ENCODE measurements around the gene TIMM17A.
"Not testable (repeated sequence)": the region's sequence is repeated elsewhere in the genome, so short reads cannot be mapped to it uniquely, and the experiment has no call there.

TIMM17A gene

DNA sequence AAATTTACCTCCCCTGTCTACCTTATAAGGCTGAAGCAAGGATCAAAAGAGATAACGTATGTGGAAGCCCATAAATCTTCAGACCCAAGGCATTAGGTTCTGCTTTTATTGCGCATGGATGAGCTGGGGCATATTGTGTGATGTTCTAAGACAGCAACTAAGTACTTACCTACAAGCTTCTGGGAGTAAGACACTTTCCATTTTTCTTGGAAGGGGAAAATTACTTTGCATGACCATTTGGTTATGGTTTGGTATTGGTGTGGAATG is 30.1 kb upstream of the TIMM17A start:
- Histone ChIP-seq H3K4me3 (ENCODE audit: low read length) (no peak overlapping the region), H3K9me3 (ENCODE audit: insufficient read depth, low read depth, low read length) (no peaks in the 10 kb centered on the region), H3K27ac (ENCODE audit: low read depth, low read length) (no peak overlapping the region), H3K27me3 (ENCODE audit: insufficient read depth, low read length) (no peaks in the 10 kb centered on the region), H3K4me1 (ENCODE audit: insufficient read depth, low read length) (no peaks in the 10 kb centered on the region), H3K9ac (ENCODE audit: low read depth, low read length) (no peak overlapping the region), H3K36me3 (ENCODE audit: insufficient read depth, low read length) (no peaks in the 10 kb centered on the region)
- 89% methylated on average over 2 of the region's 2 CpGs for WGBS

DNA sequence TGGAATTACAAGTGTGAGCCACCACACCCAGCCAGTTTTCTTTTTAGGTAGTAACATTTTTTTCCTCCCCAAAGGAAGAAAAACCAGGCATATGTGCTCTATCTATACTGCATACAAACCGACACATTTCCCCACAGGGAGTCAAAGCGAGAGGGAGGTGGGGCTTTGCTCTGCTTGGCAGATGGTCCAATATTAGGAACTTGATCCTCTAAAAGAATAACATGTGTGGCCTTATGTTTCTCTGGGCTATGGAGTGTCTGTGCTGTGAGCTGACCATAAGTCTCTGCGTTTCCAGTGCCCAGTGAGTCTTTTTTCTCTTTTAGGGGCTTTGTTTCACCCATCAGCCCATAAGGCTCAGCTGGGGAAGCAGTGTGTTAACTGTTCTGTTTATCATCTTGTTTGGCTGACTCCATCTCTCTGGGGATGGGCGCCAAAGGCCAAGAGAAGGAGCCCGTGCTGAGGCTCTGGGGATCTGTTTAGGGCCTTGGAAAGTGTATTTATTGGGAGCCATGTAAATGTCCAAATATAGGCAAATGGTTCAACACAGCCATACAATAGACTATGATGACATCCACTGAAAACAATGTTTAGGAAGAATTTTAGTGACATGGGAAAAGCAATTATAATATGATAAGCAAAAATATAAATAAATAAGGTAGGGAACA is 29.2 kb upstream of the TIMM17A start:
- Histone ChIP-seq H3K4me3 (ENCODE audit: low read length) (no peak overlapping the region), H3K4me1 (ENCODE audit: insufficient read depth, low read length) (no peaks in the 10 kb centered on the region), H3K9ac (ENCODE audit: low read depth, low read length) (no peak overlapping the region), H3K36me3 (ENCODE audit: insufficient read depth, low read length) (no peaks in the 10 kb centered on the region), H3K9me3 (ENCODE audit: insufficient read depth, low read depth, low read length) (no peaks in the 10 kb centered on the region), H3K27ac (ENCODE audit: low read depth, low read length) (no peak overlapping the region), H3K27me3 (ENCODE audit: insufficient read depth, low read length) (no peaks in the 10 kb centered on the region)
- WGBS = 90% methylated on average over 5 of the region's 5 CpGs

DNA sequence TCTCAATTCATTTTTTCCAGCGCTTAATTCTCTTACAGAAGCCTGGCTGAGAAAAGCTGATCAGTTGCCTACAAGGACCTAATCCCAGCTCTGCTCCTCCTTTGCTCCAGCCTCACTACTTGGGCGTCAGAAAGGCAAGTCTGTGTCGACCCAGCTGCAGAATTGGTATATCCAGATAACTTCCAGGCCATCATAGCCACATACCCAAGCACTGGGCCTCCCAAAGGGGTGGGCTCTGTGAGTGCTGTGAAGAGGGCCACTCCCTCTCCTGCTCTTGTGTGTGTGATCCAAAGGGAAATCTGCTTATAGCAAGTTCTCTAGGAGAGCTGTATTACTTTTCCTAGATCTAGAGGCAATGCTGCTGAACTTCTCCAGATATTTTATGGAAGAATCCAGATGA is 27.0 kb upstream of the TIMM17A start:
- Histone ChIP-seq H3K27ac (ENCODE audit: low read depth, low read length) (no peak overlapping the region), H3K36me3 (ENCODE audit: insufficient read depth, low read length) (no peaks in the 10 kb centered on the region), H3K4me3 (ENCODE audit: low read length) (no peak overlapping the region), H3K4me1 (ENCODE audit: insufficient read depth, low read length) (no peaks in the 10 kb centered on the region), H3K9ac (ENCODE audit: low read depth, low read length) (no peak overlapping the region), H3K9me3 (ENCODE audit: insufficient read depth, low read depth, low read length) (no peaks in the 10 kb centered on the region), H3K27me3 (ENCODE audit: insufficient read depth, low read length) (no peaks in the 10 kb centered on the region)
- 97% methylated on average over 3 of the region's 3 CpGs for WGBS

DNA sequence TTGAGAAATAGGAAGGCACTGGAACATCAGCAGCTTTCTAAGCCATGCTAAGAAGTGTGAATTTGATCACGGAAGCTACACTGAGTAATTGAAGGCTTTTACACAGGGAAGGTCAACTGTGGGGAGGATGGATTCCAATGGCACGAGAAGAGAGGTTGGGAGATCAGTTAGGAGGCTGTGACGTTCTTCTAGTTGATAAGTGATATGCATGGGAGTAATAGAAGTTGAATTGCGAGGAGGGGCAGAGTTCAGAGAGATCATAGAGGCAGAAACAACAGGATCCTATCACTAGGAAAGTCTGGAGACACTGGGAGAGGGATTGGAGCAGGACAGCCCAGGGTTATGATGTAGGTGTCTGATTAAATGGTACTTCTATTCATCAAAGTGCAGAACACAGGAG is 25.2 kb upstream of the TIMM17A start:
- 85% methylated on average over 4 of the region's 4 CpGs for WGBS

DNA sequence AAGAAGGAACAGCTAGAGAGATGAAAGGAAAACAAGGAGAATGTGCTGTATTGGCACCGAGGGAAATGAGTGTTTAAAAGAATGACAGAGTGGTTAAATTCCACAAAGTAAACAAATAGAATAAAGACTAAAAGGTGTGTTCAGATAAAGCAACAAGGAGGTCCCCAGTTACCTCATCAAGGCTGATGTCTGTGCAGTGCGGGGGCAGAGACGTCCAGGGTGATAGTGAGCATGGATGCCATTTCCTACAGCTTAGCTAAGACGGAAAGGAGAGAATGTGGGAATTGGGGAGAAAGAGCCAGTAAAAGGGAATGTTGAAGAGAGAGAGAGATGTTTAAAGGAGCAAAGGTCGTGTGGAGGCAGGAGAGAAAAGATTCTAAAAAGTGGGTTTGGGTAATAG is 24.5 kb upstream of the TIMM17A start:
- H3K36me3 ChIP-seq (ENCODE audit: insufficient read depth, low read length) = no peaks in the 10 kb centered on the region
- no peak overlapping the region for H3K27ac ChIP-seq (ENCODE audit: low read depth, low read length)
- WGBS = 88% methylated on average over 5 of the region's 5 CpGs

More for the DNA sequence above, 25.2 kb upstream of the TIMM17A start:
- Histone ChIP-seq H3K9ac (ENCODE audit: low read depth, low read length) (no peak overlapping the region), H3K4me3 (ENCODE audit: low read length) (no peak overlapping the region), H3K4me1 (ENCODE audit: insufficient read depth, low read length) (no peaks in the 10 kb centered on the region), H3K27me3 (ENCODE audit: insufficient read depth, low read length) (no peaks in the 10 kb centered on the region), H3K9me3 (ENCODE audit: insufficient read depth, low read depth, low read length) (no peaks in the 10 kb centered on the region), H3K36me3 (ENCODE audit: insufficient read depth, low read length) (no peaks in the 10 kb centered on the region), H3K27ac (ENCODE audit: low read depth, low read length) (no peak overlapping the region)

DNA sequence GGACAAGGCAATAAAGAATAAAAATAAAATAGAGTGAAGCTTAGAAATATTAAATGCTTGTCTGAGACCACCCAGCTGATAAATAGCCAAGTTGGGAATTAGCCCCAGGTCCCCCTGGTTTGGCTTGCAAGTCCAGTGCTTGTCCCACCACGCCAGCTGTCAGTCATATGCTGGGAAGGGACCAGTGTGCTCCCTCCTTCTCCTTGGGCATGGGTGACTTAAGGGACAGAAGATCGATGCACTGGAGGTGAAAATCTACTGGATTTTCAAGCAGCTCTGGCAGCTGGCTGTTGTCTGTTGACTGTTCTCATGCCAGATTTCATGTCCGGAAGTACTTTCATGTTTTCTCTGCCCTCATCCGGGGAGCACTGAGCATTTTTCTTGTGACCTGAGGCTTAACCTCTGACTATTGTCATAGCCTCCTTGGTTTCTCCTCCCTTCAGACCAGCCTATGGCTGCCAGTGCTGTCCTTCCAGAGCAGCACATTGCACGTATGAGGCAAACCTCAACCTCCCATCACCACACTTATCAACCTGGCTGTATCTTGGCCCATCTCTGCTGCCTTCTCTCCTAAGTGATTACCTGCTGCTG is 21.4 kb upstream of the TIMM17A start:
- no peak overlapping the region for H3K9ac ChIP-seq (ENCODE audit: low read depth, low read length)
- H3K9me3 ChIP-seq (ENCODE audit: insufficient read depth, low read depth, low read length) = no peaks in the 10 kb centered on the region
- no peaks in the 10 kb centered on the region for H3K36me3 ChIP-seq (ENCODE audit: insufficient read depth, low read length)
- 80% methylated on average over 5 of the region's 5 CpGs for WGBS
- no peaks in the 10 kb centered on the region for H3K27me3 ChIP-seq (ENCODE audit: insufficient read depth, low read length)
- no peak overlapping the region for H3K27ac ChIP-seq (ENCODE audit: low read depth, low read length)
- no peaks in the 10 kb centered on the region for H3K4me1 ChIP-seq (ENCODE audit: insufficient read depth, low read length)
- no peak overlapping the region for H3K4me3 ChIP-seq (ENCODE audit: low read length)

More for the DNA sequence above, 24.5 kb upstream of the TIMM17A start:
- no peaks in the 10 kb centered on the region for H3K27me3 ChIP-seq (ENCODE audit: insufficient read depth, low read length)
- no peaks in the 10 kb centered on the region for H3K4me1 ChIP-seq (ENCODE audit: insufficient read depth, low read length)
- no peak overlapping the region for H3K9ac ChIP-seq (ENCODE audit: low read depth, low read length)
- no peak overlapping the region for H3K4me3 ChIP-seq (ENCODE audit: low read length)
- H3K9me3 ChIP-seq (ENCODE audit: insufficient read depth, low read depth, low read length) = no peaks in the 10 kb centered on the region

DNA sequence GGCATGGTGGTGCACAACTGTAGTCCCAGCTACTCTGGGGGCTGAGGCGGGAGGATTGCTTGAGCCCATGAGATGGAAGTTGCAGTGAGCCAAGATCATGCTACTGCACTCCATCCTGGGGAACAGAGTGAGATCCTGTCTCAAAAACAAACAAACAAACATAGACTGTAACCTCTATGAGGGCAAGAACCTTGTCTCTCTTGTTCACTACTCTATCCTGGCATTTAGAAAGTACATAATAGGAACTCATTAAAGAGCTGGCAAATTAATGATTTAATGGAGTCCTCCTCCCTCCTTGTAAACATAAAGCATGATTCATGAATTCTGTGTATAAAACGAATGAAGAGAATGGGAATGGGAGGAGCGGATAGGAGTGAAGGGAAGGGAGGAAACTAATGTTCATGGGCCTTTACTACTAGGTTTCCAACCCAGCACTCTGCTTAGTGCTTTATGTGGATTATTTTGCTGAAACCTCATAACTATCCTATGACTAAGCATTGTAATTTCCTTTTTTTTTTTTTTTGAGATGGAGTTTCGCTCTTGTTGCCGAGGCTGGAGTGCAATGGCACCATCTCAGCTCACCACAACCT is 17.6 kb upstream of the TIMM17A start:
- Histone ChIP-seq H3K4me1 (ENCODE audit: insufficient read depth, low read length) (peaks cover 4% of the 10 kb centered on the region; the same call in 1 of the 2 replicates), H3K4me3 (ENCODE audit: low read length) (no peak overlapping the region), H3K9me3 (ENCODE audit: insufficient read depth, low read depth, low read length) (no peaks in the 10 kb centered on the region), H3K9ac (ENCODE audit: low read depth, low read length) (no peak overlapping the region), H3K27ac (ENCODE audit: low read depth, low read length) (no peak overlapping the region), H3K36me3 (ENCODE audit: insufficient read depth, low read length) (no peaks in the 10 kb centered on the region), H3K27me3 (ENCODE audit: insufficient read depth, low read length) (no peaks in the 10 kb centered on the region)
- WGBS = 87% methylated on average over 5 of the region's 5 CpGs

DNA sequence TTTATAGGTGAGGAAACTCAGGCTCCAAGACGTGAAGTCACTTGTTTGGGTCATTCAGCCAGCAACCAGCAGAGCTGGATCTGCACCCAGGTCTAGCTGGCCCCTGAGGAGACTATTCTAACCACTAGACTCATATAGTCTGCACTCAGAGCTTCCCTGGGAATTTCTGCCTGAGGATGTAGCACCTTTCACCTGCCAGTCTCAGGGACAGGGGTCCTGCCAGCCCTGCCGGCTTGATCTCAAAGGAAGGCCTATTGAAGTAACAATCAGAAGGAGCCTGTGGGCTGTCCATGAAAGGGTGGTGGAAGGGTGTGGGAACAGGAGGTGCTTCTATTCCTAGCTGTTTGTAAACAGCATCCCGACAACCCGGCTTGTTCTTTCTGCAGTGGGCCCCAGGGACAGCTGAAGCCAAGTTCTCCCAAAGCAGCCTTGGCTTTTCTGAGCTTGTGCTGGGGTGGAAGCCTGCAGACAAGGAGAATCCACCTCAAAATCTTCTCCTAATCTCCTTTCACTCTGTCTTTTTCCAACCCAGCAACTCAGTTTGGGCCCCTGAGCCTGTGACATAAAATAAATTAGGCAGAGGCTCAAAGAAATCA is 16.8 kb upstream of the TIMM17A start:
- Histone ChIP-seq H3K36me3 (ENCODE audit: insufficient read depth, low read length) (no peaks in the 10 kb centered on the region), H3K9ac (ENCODE audit: low read depth, low read length) (no peak overlapping the region), H3K27me3 (ENCODE audit: insufficient read depth, low read length) (no peaks in the 10 kb centered on the region), H3K4me3 (ENCODE audit: low read length) (no peak overlapping the region), H3K27ac (ENCODE audit: low read depth, low read length) (no peak overlapping the region), H3K9me3 (ENCODE audit: insufficient read depth, low read depth, low read length) (no peaks in the 10 kb centered on the region), H3K4me1 (ENCODE audit: insufficient read depth, low read length) (peaks cover 4% of the 10 kb centered on the region; the same call in 1 of the 2 replicates)
- 68% methylated on average over 4 of the region's 4 CpGs for WGBS

DNA sequence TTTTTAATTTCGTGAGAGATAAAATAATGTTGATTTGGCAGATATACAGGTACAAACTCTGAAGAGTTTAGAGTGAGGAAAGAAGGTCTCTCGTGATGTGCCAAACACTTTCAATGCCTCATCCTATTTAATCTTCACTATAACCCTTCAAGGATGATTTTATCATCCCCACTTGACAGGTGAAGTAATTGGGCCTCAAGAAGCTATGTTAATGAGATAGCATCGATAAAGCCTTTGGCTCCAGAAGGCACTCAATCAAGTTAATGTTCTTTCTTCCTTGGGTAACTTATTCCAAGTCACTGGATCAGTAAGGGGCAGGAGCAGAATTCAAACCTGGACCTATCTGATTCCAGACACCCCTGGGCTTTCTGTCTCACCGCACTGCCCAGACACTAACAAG is 16.2 kb upstream of the TIMM17A start:
- 97% methylated on average over 2 of the region's 4 CpGs for WGBS
- Histone ChIP-seq H3K4me3 (ENCODE audit: low read length) (no peak overlapping the region), H3K9me3 (ENCODE audit: insufficient read depth, low read depth, low read length) (no peaks in the 10 kb centered on the region), H3K27ac (ENCODE audit: low read depth, low read length) (no peak overlapping the region), H3K27me3 (ENCODE audit: insufficient read depth, low read length) (no peaks in the 10 kb centered on the region), H3K4me1 (ENCODE audit: insufficient read depth, low read length) (peaks cover 4% of the 10 kb centered on the region; the same call in 1 of the 2 replicates), H3K36me3 (ENCODE audit: insufficient read depth, low read length) (no peaks in the 10 kb centered on the region), H3K9ac (ENCODE audit: low read depth, low read length) (no peak overlapping the region)

DNA sequence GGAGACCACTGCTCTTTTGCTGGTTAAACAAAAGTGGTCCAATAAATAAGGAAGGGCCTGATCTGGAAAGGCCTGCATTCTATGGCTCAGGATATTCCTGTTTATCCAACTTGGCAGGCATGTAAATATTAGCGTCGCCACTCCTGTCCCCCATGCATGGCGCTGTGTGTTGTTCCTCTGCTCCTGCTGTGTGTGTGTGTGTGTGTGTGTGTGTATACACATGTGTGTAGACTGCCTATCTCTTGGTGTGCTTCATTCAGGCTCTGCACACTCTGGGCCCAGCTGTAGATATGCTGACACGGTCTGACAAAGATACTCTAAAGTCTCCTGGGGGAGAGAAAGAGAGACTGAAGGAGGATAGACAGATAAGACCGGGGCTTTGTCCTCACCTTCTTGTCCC is 15.7 kb upstream of the TIMM17A start:
- Histone ChIP-seq H3K27me3 (ENCODE audit: insufficient read depth, low read length) (no peaks in the 10 kb centered on the region), H3K9me3 (ENCODE audit: insufficient read depth, low read depth, low read length) (no peaks in the 10 kb centered on the region), H3K4me3 (ENCODE audit: low read length) (no peak overlapping the region), H3K4me1 (ENCODE audit: insufficient read depth, low read length) (peaks cover 4% of the 10 kb centered on the region; the same call in 1 of the 2 replicates), H3K36me3 (ENCODE audit: insufficient read depth, low read length) (no peaks in the 10 kb centered on the region), H3K27ac (ENCODE audit: low read depth, low read length) (no peak overlapping the region), H3K9ac (ENCODE audit: low read depth, low read length) (no peak overlapping the region)
- 94% methylated on average over 5 of the region's 5 CpGs for WGBS

DNA sequence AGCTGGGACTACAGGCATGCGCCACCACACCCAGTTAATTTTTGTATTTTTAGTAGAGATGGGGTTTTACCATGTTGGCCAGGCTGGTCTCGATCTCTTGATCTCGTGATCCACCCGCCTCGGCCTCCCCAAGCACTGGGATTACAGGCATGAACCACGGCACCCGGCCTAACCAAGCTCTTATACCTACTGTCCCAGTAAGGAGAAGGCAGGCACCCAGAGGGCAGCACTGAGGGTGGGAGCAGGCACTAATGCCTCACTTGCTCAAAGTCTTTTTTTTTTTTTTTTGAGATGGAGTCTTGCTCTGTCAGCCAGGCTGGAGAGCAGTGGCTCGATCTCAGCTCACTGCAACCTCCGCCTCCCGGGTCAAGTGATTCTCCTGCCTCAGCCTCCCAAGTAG is 15.0 kb upstream of the TIMM17A start:
- not testable (repeated sequence) for H3K4me1 ChIP-seq (ENCODE audit: insufficient read depth, low read length); H3K36me3 ChIP-seq (ENCODE audit: insufficient read depth, low read length); H3K9me3 ChIP-seq (ENCODE audit: insufficient read depth, low read depth, low read length); H3K27ac ChIP-seq (ENCODE audit: low read depth, low read length); H3K27me3 ChIP-seq (ENCODE audit: insufficient read depth, low read length); H3K9ac ChIP-seq (ENCODE audit: low read depth, low read length); H3K4me3 ChIP-seq (ENCODE audit: low read length)
- 96% methylated on average over 10 of the region's 10 CpGs for WGBS
